H1 (cell line): ENCODE data around the gene PPP1R18. TPM values are rescaled to one million over a fixed set of nuclear protein-coding genes. Genes with fewer than 3 reads are reported as not detected.

Source experiments
- BCL11A ChIP-seq, 2 experiments: IDR thresholded peaks; one replicate each; pipeline ENCODE4 v1.6.1; 2011; ENCODE audit warnings: low read depth in 2 of 2, low read length in 2 of 2, mild to moderate bottlenecking in 2 of 2
- CBX8 ChIP-seq: fragments of 300-800, 300-1000 bp; sonication (generic); IDR thresholded peaks from 2 replicates; pipeline ENCODE4 v1.7.1; 2016; ENCODE audit warnings: low read depth, low read length, borderline replicate concordance
- EZH2 ChIP-seq: fragments of 200-600 bp; sonication (generic); IDR thresholded peaks from 2 replicates; pipeline ENCODE4 v1.7.1; 2012; ENCODE audit warnings: low read depth, mild to moderate bottlenecking, moderate library complexity, low read length, inconsistent platforms; ENCODE audit not compliant: severe bottlenecking
- HDAC6 ChIP-seq: IDR thresholded peaks from one replicate; pipeline ENCODE4 v1.7.1; 2012; ENCODE audit warnings: low read depth, mild to moderate bottlenecking, inconsistent platforms, low read length, moderate library complexity
- MAX ChIP-seq: IDR thresholded peaks from 2 replicates; pipeline ENCODE4 v1.6.1; 2012; ENCODE audit warnings: inconsistent platforms
- NRF1 ChIP-seq: IDR thresholded peaks from 2 replicates; pipeline ENCODE4 v1.6.1; 2011; ENCODE audit warnings: mild to moderate bottlenecking, low read depth, low read length, improper control_type of control experiment
- POLR2A ChIP-seq, 2 experiments: IDR thresholded peaks; 1 replicate in 1 of 2; 2 replicates in 1 of 2; pipeline ENCODE4 v1.6.1; 2011; ENCODE audit warnings: low read depth in 2 of 2, low read length in 2 of 2, mild to moderate bottlenecking in 2 of 2; ENCODE audit errors: control extremely low read depth in 1 of 2
- POLR2AphosphoS5 ChIP-seq: IDR thresholded peaks from 2 replicates; pipeline ENCODE4 v1.6.1; 2011; ENCODE audit warnings: low read depth, low read length
- POU5F1 ChIP-seq: IDR thresholded peaks from 2 replicates; pipeline ENCODE4 v1.6.1; 2011; ENCODE audit warnings: low read depth, mild to moderate bottlenecking, low read length, moderate library complexity
- TAF7 ChIP-seq: optimal IDR thresholded peaks from 2 replicates; pipeline ENCODE3; 2011; ENCODE audit warnings: low read depth, mild to moderate bottlenecking, inconsistent platforms, low read length, moderate library complexity, borderline replicate concordance
- polyA plus RNA-seq, 7 experiments: library from polyadenylated mRNA; depleted of rRNA in 3 of 7; stranded (reverse) in 5 of 7; unstranded in 2 of 7; fragments of >200 nt in 5 of 7; fragments of 200-250 nt in 2 of 7; gene quantifications; 1 replicate in 5 of 7; 2 replicates in 1 of 7; 4 replicates in 1 of 7; pipeline versions ENCODE4 v1.2.1 to v1.2.3, GENCODE V29; 2011 to 2013; ENCODE audit warnings: missing spikeins in 2 of 7, mixed read lengths in 2 of 7
- total RNA-seq: library from RNA; stranded (reverse); fragmentation: NEBNext Ultra II Directional; extraction: Animal tissue kit (Norgen Biotek cat#: 25700); gene quantifications from 2 replicates; pipeline ENCODE4 v1.2.1, GENCODE V29; 2021

The PPP1R18 gene
- total and polyA plus RNA-seq, 2 of the 8 experiments (the other 6 are each of a cell fraction or from before 2014, with no cell fraction given), result 25.1 to 29.1 TPM

GRCh38 chr6:30720738-30721197, 34.3 kb upstream of the PPP1R18 start (continued):
- TF ChIP-seq POLR2A (IDR thresholded peaks at IDR 0.05; ENCODE audit: control extremely low read depth in 1 of 2, low read depth in 2 of 2, low read length in 2 of 2) (peak in 1 of 2 experiments; percentile 59; a peak in 1 of 3 replicates), TAF7 (peak; percentile 23), BCL11A (IDR thresholded peaks at IDR 0.05; ENCODE audit: low read depth in 2 of 2, low read length in 2 of 2) (no peak), POLR2AphosphoS5 (peak; percentile 84), POU5F1 (no peak), EZH2 (no peak), NRF1 (no peak), HDAC6 (no peak), MAX (peak; percentile 65; the same call in 1 of the 2 replicates), CBX8 (no peak)
